ENCODE data around the gene TSR3. TPM values are rescaled to one million over a fixed set of nuclear protein-coding genes. Genes with fewer than 3 reads are reported as not detected.

TSR3 gene
- total and polyA plus RNA-seq, 2 of the 13 experiments (the other 11 are each of a cell fraction or from before 2014, with no cell fraction given): 24.2 to 51.0 TPM

DNA sequence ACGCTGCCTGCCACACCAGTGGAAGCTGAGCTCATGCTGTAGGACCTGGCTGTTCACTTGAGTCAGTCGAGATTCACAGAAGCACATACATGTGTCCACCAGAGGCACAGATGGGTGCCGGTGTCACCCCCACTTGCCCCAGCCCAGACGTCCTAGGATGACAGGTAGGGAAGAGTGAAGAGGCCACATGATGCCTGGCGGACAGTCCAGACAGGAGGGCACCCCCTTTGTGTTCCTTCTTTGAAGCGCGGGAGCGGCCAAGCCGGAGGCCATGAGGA is 33.5 kb downstream of the TSR3 start:
- Histone ChIP-seq H3K4me3 (replicated peaks in 1 of 3; ENCODE audit: insufficient read depth in 1 of 3, low read depth in 2 of 3, low read length in 3 of 3) (no peak overlapping the region), H2AFZ (ENCODE audit: low read length) (no peak overlapping the region), H3K36me3 (replicated peaks in 1 of 2; ENCODE audit: control insufficient read depth in 1 of 2, insufficient read depth in 2 of 2, low read length in 2 of 2) (peaks cover 49 to 84% of the 10 kb centered on the region in 2 experiments; a peak in 4 of 5 replicates), H3K27me3 (ENCODE audit: control insufficient read depth in 1 of 2, insufficient read depth in 2 of 2, low read length in 2 of 2) (no peaks in the 10 kb centered on the region), H3K9ac (ENCODE audit: insufficient read depth, low read depth, low read length) (no peak overlapping the region), H3K4me1 (ENCODE audit: insufficient read depth, low read length) (no peaks in the 10 kb centered on the region), H3K27ac (ENCODE audit: extremely low read length, insufficient read depth, low read length) (no peak overlapping the region), H3K79me2 (ENCODE audit: insufficient read depth, low read length) (peaks cover 30% of the 10 kb centered on the region), H3K4me2 (ENCODE audit: low read depth, low read length) (no peak overlapping the region), H4K20me1 (ENCODE audit: insufficient read depth, low read length) (peaks cover 22% of the 10 kb centered on the region), H3K9me3 (ENCODE audit: low read length) (no peaks in the 10 kb centered on the region)
- FAIRE-seq (no peak), DNase-seq (ENCODE audit: low spot score) (no peak), ATAC-seq (no peak)
- intact Hi-C loops (cut with micrococcal nuclease; ENCODE audit: unreplicated experiment) (no loop called here), in situ Hi-C loops (cut with HindIII; ENCODE audit: extremely low pct_ligation_motif_present, low pct_unique_long_range_greater_than_20kb) (no loop called here)
- ChIA-PET POLR2A (no interaction called here), CTCF (ENCODE audit: low intra/inter-chr PET ratio, low total read pairs) (no interaction called here)
- TF ChIP-seq ZFP90 (CRISPR knock-in tag; IDR thresholded peaks at IDR 0.05; ENCODE audit: borderline replicate concordance) (no peak), ZNF788 (CRISPR knock-in tag; IDR thresholded peaks at IDR 0.05; ENCODE audit: borderline replicate concordance) (no peak), ZC3H13 (CRISPR knock-in tag; IDR thresholded peaks at IDR 0.05) (0 out of 2 replicates have a peak, but pooled peaks have one; percentile 22), NFYC (CRISPR knock-in tag; IDR thresholded peaks at IDR 0.05) (no peak), RBM22 (optimal IDR thresholded peaks at IDR 0.05; ENCODE audit: low read length) (peak; percentile 17)
- WGBS (ENCODE audit: low lambda C conversion rate): 87% methylated on average over 9 of the region's 9 CpGs
- BruUV-seq (replicated peaks): no TSS peak

GRCh38 chr16:1317479-1318267 is 34.0 kb downstream of the TSR3 start:
- WGBS (ENCODE audit: low lambda C conversion rate): 98% methylated on average over 25 of the region's 32 CpGs
- peaks cover 28% of the 10 kb centered on the region for H4K20me1 ChIP-seq (ENCODE audit: insufficient read depth, low read length)
- DNase-seq (ENCODE audit: low spot score) (no peak), FAIRE-seq (no peak), ATAC-seq (no peak)
- no peak overlapping the region for H3K4me3 ChIP-seq (replicated peaks in 1 of 3; ENCODE audit: insufficient read depth in 1 of 3, low read depth in 2 of 3, low read length in 3 of 3)
- H2AFZ ChIP-seq (ENCODE audit: low read length): no peak overlapping the region
- no TSS peak for BruUV-seq (replicated peaks)
- H3K27ac ChIP-seq (ENCODE audit: extremely low read length, insufficient read depth, low read length): no peak overlapping the region
- ChIA-PET POLR2A (interaction anchor here (1.1 kb wide), 1 partner anchor 14 kb away, joined by 3 read pairs; no protein-coding TSS in a partner anchor), CTCF (ENCODE audit: low intra/inter-chr PET ratio, low total read pairs) (no interaction called here)
- H3K4me1 ChIP-seq (ENCODE audit: insufficient read depth, low read length): peaks cover 4% of the 10 kb centered on the region; the same call in 1 of the 2 replicates
- peaks cover 35% of the 10 kb centered on the region for H3K79me2 ChIP-seq (ENCODE audit: insufficient read depth, low read length)
- intact Hi-C loops (cut with micrococcal nuclease; ENCODE audit: unreplicated experiment): no loop called here
- no peaks in the 10 kb centered on the region for H3K27me3 ChIP-seq (ENCODE audit: control insufficient read depth in 1 of 2, insufficient read depth in 2 of 2, low read length in 2 of 2)
- H3K9me3 ChIP-seq (ENCODE audit: low read length): no peaks in the 10 kb centered on the region
- no peak overlapping the region for H3K4me2 ChIP-seq (ENCODE audit: low read depth, low read length)
- in situ Hi-C loops (cut with HindIII; ENCODE audit: extremely low pct_ligation_motif_present, low pct_unique_long_range_greater_than_20kb): no loop called here
- TF ChIP-seq POLR2G (IDR thresholded peaks at IDR 0.05; ENCODE audit: low read depth, low read length): peak; percentile 47; the same call in 1 of the 2 replicates
- peak; percentile 86 for TF ChIP-seq AGO2 (optimal IDR thresholded peaks at IDR 0.05; ENCODE audit: low read depth, low read length)
- TF ChIP-seq, protein P1, sequence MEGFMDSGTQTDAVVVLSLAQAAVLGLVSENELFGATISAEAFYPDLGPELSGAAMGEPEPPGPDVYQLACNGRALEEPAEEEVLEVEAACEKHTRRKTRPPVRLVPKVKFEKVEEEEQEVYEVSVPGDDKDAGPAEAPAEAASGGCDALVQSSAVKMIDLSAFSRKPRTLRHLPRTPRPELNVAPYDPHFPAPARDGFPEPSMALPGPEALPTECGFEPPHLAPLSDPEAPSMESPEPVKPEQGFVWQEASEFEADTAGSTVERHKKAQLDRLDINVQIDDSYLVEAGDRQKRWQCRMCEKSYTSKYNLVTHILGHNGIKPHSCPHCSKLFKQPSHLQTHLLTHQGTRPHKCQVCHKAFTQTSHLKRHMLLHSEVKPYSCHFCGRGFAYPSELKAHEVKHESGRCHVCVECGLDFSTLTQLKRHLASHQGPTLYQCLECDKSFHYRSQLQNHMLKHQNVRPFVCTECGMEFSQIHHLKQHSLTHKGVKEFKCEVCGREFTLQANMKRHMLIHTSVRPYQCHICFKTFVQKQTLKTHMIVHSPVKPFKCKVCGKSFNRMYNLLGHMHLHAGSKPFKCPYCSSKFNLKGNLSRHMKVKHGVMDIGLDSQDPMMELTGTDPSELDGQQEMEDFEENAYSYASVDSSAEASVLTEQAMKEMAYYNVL (CRISPR knock-in tag; IDR thresholded peaks at IDR 0.05; ENCODE audit: borderline replicate concordance): no peak
- no peak for TF ChIP-seq ZNF781 (CRISPR knock-in tag; IDR thresholded peaks at IDR 0.05; ENCODE audit: borderline replicate concordance, not compliant biosample characterization)
- no peak overlapping the region for H3K9ac ChIP-seq (ENCODE audit: insufficient read depth, low read depth, low read length)
- peaks cover 51 to 87% of the 10 kb centered on the region in 2 experiments; a peak in 4 of 5 replicates for H3K36me3 ChIP-seq (replicated peaks in 1 of 2; ENCODE audit: control insufficient read depth in 1 of 2, insufficient read depth in 2 of 2, low read length in 2 of 2)
